Activated CD4-positive, alpha-beta T cell treated with anti-CD3 and anti-CD28 coated beads for 36 hours (primary cell): ENCODE results near the gene TMEM203. TPM values are rescaled to one million over a fixed set of nuclear protein-coding genes. Genes with fewer than 3 reads are reported as not detected.

Experiments used
- ATAC-seq: fragments of 200-7000 bp; cut with Tn5 transposase; one replicate; pipeline ENCODE4 v1.10.0; 2021; ENCODE audit warnings: mild to moderate bottlenecking, moderate library complexity
- CTCF ChIA-PET: fragments of 350-600 bp; sonication (Branson Sonifier 250); formaldehyde crosslinking; loops from one replicate; lab custom pipeline; 2021; ENCODE audit warnings: antibody characterized with exemption; lab: Charles Lee
- POLR2A ChIA-PET: fragments of 350-600 bp; sonication (Branson Sonifier 250); formaldehyde crosslinking; loops from one replicate; lab custom pipeline; 2021; ENCODE audit warnings: antibody characterized with exemption, inconsistent platforms; lab: Charles Lee
- DNase-seq: peaks from one replicate; pipeline ENCODE4 v3.0.0-alpha.2; 2020
- H3K27ac Mint-ChIP-seq: one replicate; pipeline ENCODE4 v1.8.0; 2021; ENCODE audit warnings: mixed read lengths
- H3K27me3 Mint-ChIP-seq: one replicate; pipeline ENCODE4 v1.8.0; 2021; ENCODE audit warnings: mixed read lengths
- H3K36me3 Mint-ChIP-seq: one replicate; pipeline ENCODE4 v1.8.0; 2021; ENCODE audit warnings: low read depth, mixed read lengths
- H3K4me1 Mint-ChIP-seq: one replicate; pipeline ENCODE4 v1.8.0; 2021; ENCODE audit warnings: mixed read lengths
- H3K4me3 Mint-ChIP-seq: one replicate; pipeline ENCODE4 v1.8.0; 2021; ENCODE audit warnings: mild to moderate bottlenecking, moderate library complexity, mixed read lengths
- H3K9me3 Mint-ChIP-seq: one replicate; pipeline ENCODE4 v1.8.0; 2021; ENCODE audit warnings: low read depth, mixed read lengths
- intact Hi-C, 2 experiments: fragments of 100-400 bp; cut with DNase I in 1 of 2; cut with micrococcal nuclease in 1 of 2; formaldehyde crosslinking; loops; one replicate each; pipeline versions ENCODE4 v1.14.2 to v1.15.1; 2022 to 2024; cut with DNase I, micrococcal nuclease
- total RNA-seq, 2 experiments: library from RNA; stranded (reverse); gene quantifications; one replicate each; pipeline ENCODE4 v1.2.3, GENCODE V29; 2021

The TMEM203 gene, protein sequence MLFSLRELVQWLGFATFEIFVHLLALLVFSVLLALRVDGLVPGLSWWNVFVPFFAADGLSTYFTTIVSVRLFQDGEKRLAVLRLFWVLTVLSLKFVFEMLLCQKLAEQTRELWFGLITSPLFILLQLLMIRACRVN
- total RNA-seq = 10 to 100 TPM; 25.0 to 30.7 TPM

DNA sequence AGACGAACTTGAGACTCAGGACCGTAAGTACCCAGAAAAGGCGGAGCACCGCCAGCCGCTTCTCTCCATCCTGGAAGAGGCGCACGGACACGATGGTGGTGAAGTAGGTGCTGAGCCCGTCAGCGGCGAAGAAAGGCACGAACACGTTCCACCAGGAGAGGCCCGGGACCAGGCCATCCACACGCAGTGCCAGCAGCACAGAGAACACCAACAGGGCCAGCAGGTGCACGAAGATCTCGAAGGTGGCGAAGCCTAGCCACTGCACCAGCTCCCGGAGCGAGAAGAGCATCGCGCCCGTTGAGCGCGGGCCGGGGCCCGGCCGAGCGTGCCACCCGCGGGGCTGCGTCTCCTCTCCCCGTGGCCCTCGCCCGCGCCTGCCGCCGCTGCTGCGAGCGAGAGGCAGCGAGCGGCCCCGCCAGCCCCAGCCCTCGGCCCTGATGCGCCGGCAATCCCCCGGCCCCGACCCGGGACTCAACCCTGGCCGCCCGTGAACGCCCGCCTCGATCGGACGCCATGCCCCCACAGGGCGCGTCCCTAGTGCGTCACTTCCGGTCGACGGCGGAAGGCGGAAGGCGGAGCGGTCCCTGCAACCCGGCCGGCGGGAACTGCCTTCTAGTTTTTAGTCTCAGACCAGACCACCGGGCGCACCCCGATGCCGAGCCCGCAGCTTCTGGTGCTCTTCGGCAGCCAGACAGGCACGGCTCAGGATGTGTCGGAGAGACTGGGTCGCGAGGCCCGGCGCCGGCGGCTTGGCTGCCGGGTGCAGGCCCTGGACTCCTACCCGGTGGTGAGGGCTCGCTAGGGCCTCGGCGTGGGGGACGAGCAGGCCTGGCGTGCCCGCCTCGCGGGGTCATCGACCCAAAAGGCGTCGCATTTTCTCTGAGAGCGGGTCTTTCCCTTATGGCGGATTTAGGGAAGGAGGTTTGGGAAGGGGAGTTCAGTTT lies at the start of gene TMEM203, which contains the start of gene NDOR1:
Gene TMEM203, minus strand, starts transcription at position 523 of the 944 bp plus-strand sequence. Its CDS starts 234 bp downstream, at position 289.
Gene NDOR1, plus strand, starts transcription at position 575 of the 944 bp plus-strand sequence. Its CDS starts 78 bp downstream, at position 653.
- Mint-ChIP-seq H3K27me3 (no peaks in the 10 kb centered on the region), H3K4me1 (peaks cover 39% of the 10 kb centered on the region), H3K36me3 (peaks cover 20% of the 10 kb centered on the region), H3K4me3 (peak within 1 kb of the TSS; percentile 93), H3K27ac (peak within 1 kb of the TSS; percentile 93), H3K9me3 (no peaks in the 10 kb centered on the region)
- DNase-seq = peak; percentile 97
- intact Hi-C loops = loop anchor here (1.0 to 2.0 kb wide), 8 partner anchors 16 to 91 kb away; partner anchors contain the start of genes TUBB4B (in 2 of the 2), ANAPC2 (in 1 of the 2), DPP7 (in 1 of the 2) and NELFB (in 1 of the 2)
- ChIA-PET CTCF (interaction anchor here (0.8 to 2.4 kb wide), 3 partner anchors 18 to 364 kb away, joined by 4 to 11 read pairs (median 9); partner anchors contain the start of genes RNF208 and RNF224), POLR2A (interaction anchor here (0.7 kb wide), 1 partner anchor 122 kb away, joined by 3 read pairs; no protein-coding TSS in a partner anchor)
- ATAC-seq = peak; percentile 53

DNA sequence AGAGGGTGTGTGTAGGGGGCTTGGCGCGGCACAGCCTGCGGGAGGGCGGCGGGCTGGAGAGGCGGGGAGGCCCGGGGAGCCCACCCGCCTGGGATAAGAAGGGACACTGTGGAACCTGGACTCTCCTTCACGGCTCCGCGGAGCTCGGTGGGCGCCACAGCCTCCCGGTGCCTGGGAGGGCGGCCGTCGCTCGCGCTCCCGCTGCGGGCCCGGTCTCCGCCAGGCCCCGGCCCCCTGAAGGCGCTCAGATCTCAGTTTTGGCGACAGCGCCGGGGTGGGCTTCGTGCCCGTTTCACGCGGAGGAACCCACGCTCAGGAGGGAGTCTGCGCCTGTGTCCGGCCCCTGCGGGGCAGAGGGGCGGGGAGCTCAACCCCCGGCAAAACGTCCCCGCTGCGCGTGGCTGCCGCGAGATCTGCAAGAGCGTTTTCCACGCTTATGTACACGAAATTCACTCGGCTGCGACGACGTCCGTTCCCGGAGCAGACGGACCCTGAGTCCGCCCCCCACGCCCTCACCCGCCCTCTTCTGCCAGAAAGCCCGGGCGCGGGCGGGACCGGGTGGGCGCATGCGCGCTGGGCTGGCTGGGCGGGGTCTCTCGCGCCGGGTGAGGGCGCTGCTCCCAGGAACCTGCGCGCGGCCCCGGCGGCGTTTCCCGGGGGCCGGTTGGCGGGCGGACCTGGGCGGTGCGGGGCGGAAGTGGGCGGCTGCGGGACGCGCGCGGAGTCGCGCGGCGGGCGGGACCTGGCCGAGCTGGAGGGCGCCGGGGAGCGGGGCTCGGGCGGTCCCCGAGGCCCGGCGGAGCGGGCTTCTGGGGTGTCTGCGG lies 49.4 kb upstream of the TMEM203 start, which contains the start of gene NELFB:
Gene NELFB, plus strand, starts transcription at position 704 of the 824 bp plus-strand sequence.
- peaks cover 18% of the 10 kb centered on the region for H3K4me1 Mint-ChIP-seq
- H3K27ac Mint-ChIP-seq = peak within 1 kb of the TSS; percentile 81
- POLR2A ChIA-PET = interaction anchor here (1.2 to 3.2 kb wide), 4 partner anchors 11 to 51 kb away, joined by 3 to 31 read pairs (median 9); partner anchors contain the start of gene TUBB4B

GRCh38 chr9:137253717-137254623 lies 48.5 kb upstream of the TMEM203 start:
- ChIA-PET CTCF (interaction anchor here (0.9 to 1.5 kb wide), 4 partner anchors 12 to 169 kb away, joined by 3 to 6 read pairs (median 5); partner anchors contain the start of genes EXD3, NOXA1 and TPRN), POLR2A (interaction anchor here (1.2 to 3.2 kb wide), 4 partner anchors 10 to 50 kb away, joined by 3 to 31 read pairs (median 9); partner anchors contain the start of gene TUBB4B)
- Mint-ChIP-seq H3K27me3 (no peaks in the 10 kb centered on the region), H3K36me3 (peaks cover 9% of the 10 kb centered on the region), H3K27ac (peak overlapping the region; percentile 47), H3K4me3 (peak overlapping the region; percentile 87), H3K4me1 (peaks cover 18% of the 10 kb centered on the region), H3K9me3 (no peaks in the 10 kb centered on the region)
- ATAC-seq = no peak
- no peak for DNase-seq
- intact Hi-C loops = loop anchor here in 1 of 2 experiments (2.0 kb wide), 1 partner anchor 771 kb away; the partner anchor contains the start of gene SEC16A

More for the DNA sequence above, 49.4 kb upstream of the TMEM203 start, which contains the start of gene NELFB:
- no peaks in the 10 kb centered on the region for H3K27me3 Mint-ChIP-seq
- peaks cover 9% of the 10 kb centered on the region for H3K36me3 Mint-ChIP-seq
- intact Hi-C loops = loop anchor here (1.0 to 2.0 kb wide), 11 partner anchors 14 to 772 kb away; partner anchors contain the start of genes TUBB4B (in 2 of the 2), ANAPC2 (in 1 of the 2), EXD3 (in 1 of the 2) and FBXW5 (in 1 of the 2)
- H3K4me3 Mint-ChIP-seq = peak within 1 kb of the TSS; percentile 87
- peak; percentile 97 for DNase-seq
- peak; percentile 94 for ATAC-seq
- no peaks in the 10 kb centered on the region for H3K9me3 Mint-ChIP-seq
- CTCF ChIA-PET = interaction anchor here (0.6 to 1.5 kb wide), 5 partner anchors 12 to 501 kb away, joined by 3 to 6 read pairs (median 5); partner anchors contain the start of genes EXD3, NOXA1 and TPRN

DNA sequence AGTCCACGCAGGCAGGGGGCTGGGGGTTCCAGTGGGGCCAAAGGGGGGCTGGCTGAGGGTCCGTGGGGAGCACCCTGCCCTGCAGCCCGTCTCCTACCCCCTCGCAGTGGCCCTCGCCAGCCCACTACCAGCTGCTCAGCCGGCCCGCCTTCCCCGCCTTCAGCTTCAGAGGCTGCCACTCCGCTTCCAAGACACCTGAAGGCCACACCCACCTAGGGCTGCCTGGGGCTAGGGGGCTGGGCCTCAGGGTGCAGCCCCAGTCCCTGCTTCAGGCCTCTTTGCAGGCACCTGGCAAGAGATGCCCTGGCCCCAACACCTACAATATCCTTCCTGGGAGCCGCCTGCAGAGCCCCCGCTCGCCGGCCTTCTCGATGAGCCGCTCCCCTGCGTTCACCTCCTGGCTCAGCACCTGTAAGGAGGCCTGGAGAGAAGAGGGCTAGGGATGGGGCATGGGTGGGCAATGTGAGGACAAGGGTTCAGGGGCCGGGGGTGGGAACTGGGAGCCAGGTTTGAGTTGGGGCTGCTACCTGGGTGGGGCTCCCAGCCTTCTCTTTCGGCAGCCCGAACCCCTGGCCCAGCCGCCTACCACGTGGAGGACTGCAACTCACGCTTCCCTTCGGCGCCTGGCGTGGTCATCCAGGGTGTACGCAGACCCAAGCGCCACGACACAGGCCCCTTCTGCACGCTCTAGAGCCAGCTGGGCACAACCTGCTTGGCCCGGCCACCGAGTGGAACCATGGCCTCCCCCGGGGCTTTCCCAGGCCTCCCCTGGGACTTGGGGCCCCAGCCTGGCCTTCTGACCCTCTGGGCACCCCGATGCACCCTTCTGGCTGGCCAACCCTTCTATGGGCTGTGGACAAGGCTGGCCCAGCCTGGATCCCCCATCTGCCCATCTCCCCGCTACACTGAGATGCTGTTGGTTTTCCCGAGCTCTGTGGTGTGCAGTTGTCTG lies 47.4 kb upstream of the TMEM203 start:
- peaks cover 18% of the 10 kb centered on the region for H3K4me1 Mint-ChIP-seq
- DNase-seq = no peak
- ChIA-PET CTCF (no interaction called here), POLR2A (interaction anchor here (0.6 to 3.2 kb wide), 3 partner anchors 9 to 437 kb away, joined by 4 to 31 read pairs (median 13); partner anchors contain the start of gene TUBB4B)
- no peak for ATAC-seq
- no peak overlapping the region for H3K27ac Mint-ChIP-seq
- peaks cover 9% of the 10 kb centered on the region for H3K36me3 Mint-ChIP-seq
- H3K9me3 Mint-ChIP-seq = no peaks in the 10 kb centered on the region
- no peak overlapping the region for H3K4me3 Mint-ChIP-seq
- intact Hi-C loops = no loop called here
- no peaks in the 10 kb centered on the region for H3K27me3 Mint-ChIP-seq

GRCh38 chr9:137251490-137252268 lies 46.2 kb upstream of the TMEM203 start:
- intact Hi-C loops = no loop called here
- no peak for ATAC-seq
- Mint-ChIP-seq H3K27ac (no peak overlapping the region), H3K9me3 (no peaks in the 10 kb centered on the region), H3K27me3 (no peaks in the 10 kb centered on the region), H3K36me3 (peaks cover 3% of the 10 kb centered on the region), H3K4me3 (no peak overlapping the region), H3K4me1 (peaks cover 12% of the 10 kb centered on the region)
- POLR2A ChIA-PET = interaction anchor here (0.6 kb wide), 1 partner anchor 436 kb away, joined by 4 read pairs; no protein-coding TSS in a partner anchor
- no peak for DNase-seq
- CTCF ChIA-PET = no interaction called here

- DNase-seq (no peak), ATAC-seq (no peak)
- H3K4me3 Mint-ChIP-seq = no peak within 1 kb of the TSS
- intact Hi-C loops = no loop called here
- H3K4me1 Mint-ChIP-seq = peaks cover 7% of the 10 kb centered on the region
- CTCF ChIA-PET = no interaction called here
- no peaks in the 10 kb centered on the region for H3K9me3 Mint-ChIP-seq
- POLR2A ChIA-PET = no interaction called here
- no peaks in the 10 kb centered on the region for H3K36me3 Mint-ChIP-seq
- H3K27me3 Mint-ChIP-seq = no peaks in the 10 kb centered on the region
- H3K27ac Mint-ChIP-seq = no peak within 1 kb of the TSS
These were observed 45.7 kb upstream of the TMEM203 start, which contains the start of gene STPG3 for GRCh38 chr9:137251194-137251461. STPG3 (plus strand) TSS chr9:137251286; CDS start chr9:137251287, 1 bp downstream.

GRCh38 chr9:137250329-137251193 lies 45.1 kb upstream of the TMEM203 start:
- Mint-ChIP-seq H3K27ac (no peak overlapping the region), H3K4me1 (peaks cover 5% of the 10 kb centered on the region), H3K9me3 (no peaks in the 10 kb centered on the region), H3K36me3 (no peaks in the 10 kb centered on the region), H3K4me3 (no peak overlapping the region), H3K27me3 (no peaks in the 10 kb centered on the region)
- intact Hi-C loops = no loop called here
- DNase-seq (no peak), ATAC-seq (no peak)
- ChIA-PET POLR2A (no interaction called here), CTCF (no interaction called here)

DNA sequence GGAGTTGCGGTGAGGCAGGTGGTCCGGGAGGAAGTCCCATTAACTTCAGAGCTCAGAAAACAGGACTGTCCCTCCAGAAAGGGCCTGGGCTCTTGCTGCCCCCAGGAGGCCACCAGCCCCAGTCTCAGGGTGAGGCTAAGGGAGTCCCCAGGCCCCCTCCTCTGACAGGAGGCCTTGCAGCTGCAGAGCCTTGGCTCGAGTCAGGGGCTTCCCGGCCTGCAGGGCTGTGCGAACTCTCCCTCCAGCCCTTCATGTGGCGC lies 42.4 kb upstream of the TMEM203 start:
- intact Hi-C loops = no loop called here
- POLR2A ChIA-PET = no interaction called here

More for the DNA sequence above, 42.4 kb upstream of the TMEM203 start:
- peaks cover 7% of the 10 kb centered on the region for H3K4me1 Mint-ChIP-seq
- H3K27me3 Mint-ChIP-seq = no peaks in the 10 kb centered on the region
- no peaks in the 10 kb centered on the region for H3K9me3 Mint-ChIP-seq
- CTCF ChIA-PET = no interaction called here
- peaks cover 13% of the 10 kb centered on the region for H3K36me3 Mint-ChIP-seq
- DNase-seq (no peak), ATAC-seq (no peak)
- H3K4me3 Mint-ChIP-seq = no peak overlapping the region
- no peak overlapping the region for H3K27ac Mint-ChIP-seq
